Liver (tissue), 2 donors: ENCODE measurements around the gene UBE2M.

Source experiments
- CTCF ChIP-seq: fragments of 150-350 bp; IDR thresholded peaks from 2 replicates; pipeline ENCODE4 v1.5.1; 2017; ENCODE audit warnings: improper control_type of control experiment, low read depth, low read length; ENCODE audit not compliant: missing input control
- MAX ChIP-seq: IDR thresholded peaks from 2 replicates; pipeline ENCODE4 v1.6.1; 2016; ENCODE audit warnings: antibody characterized with exemption
- YY1 ChIP-seq: IDR thresholded peaks from 2 replicates; pipeline ENCODE4 v1.6.1; 2016; ENCODE audit warnings: antibody characterized with exemption, mild to moderate bottlenecking
- TF ChIP-seq, protein P1 (sequence below): IDR thresholded peaks from 2 replicates; pipeline ENCODE4 v1.6.1; 2016; ENCODE audit warnings: antibody characterized with exemption, mild to moderate bottlenecking
- donor health status: healthy.

DNA sequence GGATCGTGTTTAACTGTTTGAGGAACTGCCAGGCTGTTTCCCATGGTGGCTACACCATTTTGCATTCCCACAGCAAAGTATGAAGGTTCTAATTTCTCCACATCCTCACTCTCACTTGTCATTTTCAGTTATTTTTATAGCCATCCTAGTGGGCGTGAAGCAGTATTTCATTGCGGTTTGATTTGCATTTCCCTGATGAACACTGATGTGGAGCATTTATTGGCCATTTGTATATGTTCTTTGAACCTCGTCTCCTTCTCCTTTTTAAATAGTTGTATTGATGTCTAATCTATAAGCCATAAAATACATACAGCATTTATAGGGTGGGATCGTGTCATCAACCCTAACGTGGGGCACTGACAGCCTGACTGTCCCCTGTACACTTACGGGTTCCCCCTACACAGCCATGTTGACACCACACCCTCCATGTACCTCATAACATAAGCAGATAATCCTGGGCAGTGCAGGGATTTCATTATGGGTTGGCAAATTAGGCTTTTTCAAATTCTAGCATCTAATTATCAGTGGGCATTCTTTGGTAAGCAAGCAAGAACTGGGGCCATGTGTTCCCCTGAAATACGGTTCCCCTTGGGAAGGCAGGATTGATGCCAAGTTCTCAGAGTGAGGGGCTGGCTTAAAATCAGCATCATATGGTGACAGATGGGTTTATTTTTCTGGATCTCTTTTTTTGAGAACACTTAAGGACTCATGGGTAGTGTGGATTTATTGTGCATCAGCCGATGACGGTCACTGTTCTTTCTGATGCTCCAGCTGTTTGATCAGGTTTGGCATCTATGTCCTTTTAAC is 27.2 kb downstream of the UBE2M start:
- TF ChIP-seq CTCF (no peak), MAX (no peak), YY1 (no peak)
- TF ChIP-seq, protein P1, sequence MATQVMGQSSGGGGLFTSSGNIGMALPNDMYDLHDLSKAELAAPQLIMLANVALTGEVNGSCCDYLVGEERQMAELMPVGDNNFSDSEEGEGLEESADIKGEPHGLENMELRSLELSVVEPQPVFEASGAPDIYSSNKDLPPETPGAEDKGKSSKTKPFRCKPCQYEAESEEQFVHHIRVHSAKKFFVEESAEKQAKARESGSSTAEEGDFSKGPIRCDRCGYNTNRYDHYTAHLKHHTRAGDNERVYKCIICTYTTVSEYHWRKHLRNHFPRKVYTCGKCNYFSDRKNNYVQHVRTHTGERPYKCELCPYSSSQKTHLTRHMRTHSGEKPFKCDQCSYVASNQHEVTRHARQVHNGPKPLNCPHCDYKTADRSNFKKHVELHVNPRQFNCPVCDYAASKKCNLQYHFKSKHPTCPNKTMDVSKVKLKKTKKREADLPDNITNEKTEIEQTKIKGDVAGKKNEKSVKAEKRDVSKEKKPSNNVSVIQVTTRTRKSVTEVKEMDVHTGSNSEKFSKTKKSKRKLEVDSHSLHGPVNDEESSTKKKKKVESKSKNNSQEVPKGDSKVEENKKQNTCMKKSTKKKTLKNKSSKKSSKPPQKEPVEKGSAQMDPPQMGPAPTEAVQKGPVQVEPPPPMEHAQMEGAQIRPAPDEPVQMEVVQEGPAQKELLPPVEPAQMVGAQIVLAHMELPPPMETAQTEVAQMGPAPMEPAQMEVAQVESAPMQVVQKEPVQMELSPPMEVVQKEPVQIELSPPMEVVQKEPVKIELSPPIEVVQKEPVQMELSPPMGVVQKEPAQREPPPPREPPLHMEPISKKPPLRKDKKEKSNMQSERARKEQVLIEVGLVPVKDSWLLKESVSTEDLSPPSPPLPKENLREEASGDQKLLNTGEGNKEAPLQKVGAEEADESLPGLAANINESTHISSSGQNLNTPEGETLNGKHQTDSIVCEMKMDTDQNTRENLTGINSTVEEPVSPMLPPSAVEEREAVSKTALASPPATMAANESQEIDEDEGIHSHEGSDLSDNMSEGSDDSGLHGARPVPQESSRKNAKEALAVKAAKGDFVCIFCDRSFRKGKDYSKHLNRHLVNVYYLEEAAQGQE, result no peak
